GM19468 (cell line): ENCODE data around the gene UTRN.

Experiments used
- ATAC-seq: cut with Tn5 transposase; IDR thresholded peaks from one replicate; pipeline ENCODE4 v1.9.1; 2021; ENCODE audit warnings: mild to moderate bottlenecking, moderate library complexity, moderate number of reproducible peaks; ENCODE audit not compliant: unreplicated experiment; ENCODE audit errors: extremely low read depth

Gene UTRN

GRCh38 chr6:144279484-144280150, 5.5 kb upstream of the UTRN start:
- no peak for ATAC-seq

GRCh38 chr6:144283646-144284477, 1.3 kb upstream of the UTRN start:
- no peak for ATAC-seq

- ATAC-seq = no peak
Observed at GRCh38 chr6:144284478-144284782, 705 bp upstream of the UTRN start.

GRCh38 chr6:144285548-144285797, 338 bp downstream of the UTRN start:
- peak; percentile 4 for ATAC-seq

GRCh38 chr6:144285798-144286502, 815 bp downstream of the UTRN start:
- no peak for ATAC-seq

GRCh38 chr6:144286503-144287393, 1.6 kb downstream of the UTRN start:
- no peak for ATAC-seq

- no peak for ATAC-seq
Observed at GRCh38 chr6:144289006-144289405, 3.9 kb downstream of the UTRN start.

GRCh38 chr6:144292372-144292771, 7.2 kb downstream of the UTRN start:
- ATAC-seq = no peak

GRCh38 chr6:144294016-144294415, 8.9 kb downstream of the UTRN start:
- no peak for ATAC-seq

GRCh38 chr6:144295211-144295610, 10.1 kb downstream of the UTRN start:
- no peak for ATAC-seq

- ATAC-seq = no peak
Observed at GRCh38 chr6:144295981-144296767, 11.0 kb downstream of the UTRN start.

GRCh38 chr6:144296973-144297372, 11.8 kb downstream of the UTRN start:
- no peak for ATAC-seq

- no peak for ATAC-seq
Observed at GRCh38 chr6:144297511-144298100, 12.5 kb downstream of the UTRN start.

GRCh38 chr6:144298194-144298593, 13.1 kb downstream of the UTRN start:
- no peak for ATAC-seq

GRCh38 chr6:144298916-144299315, 13.8 kb downstream of the UTRN start:
- no peak for ATAC-seq

- ATAC-seq = no peak
Observed at GRCh38 chr6:144302701-144303372, 17.7 kb downstream of the UTRN start.

- no peak for ATAC-seq
Observed at GRCh38 chr6:144304223-144304848, 19.2 kb downstream of the UTRN start.

- ATAC-seq = no peak
Observed at GRCh38 chr6:144305567-144305966, 20.4 kb downstream of the UTRN start.
